HG02642 (cell line): ENCODE results near the gene PTPRG.

Experiments used
- ATAC-seq: cut with Tn5 transposase; IDR thresholded peaks from one replicate; pipeline ENCODE4 v1.9.1; 2021; ENCODE audit warnings: mild to moderate bottlenecking; ENCODE audit not compliant: unreplicated experiment, poor library complexity

The PTPRG gene

GRCh38 chr3:61582846-61583245, 21.5 kb downstream of the PTPRG start:
- no peak for ATAC-seq

GRCh38 chr3:61583890-61584875, 22.8 kb downstream of the PTPRG start:
- ATAC-seq = no peak

GRCh38 chr3:61589856-61590255, 28.5 kb downstream of the PTPRG start:
- ATAC-seq = no peak

GRCh38 chr3:61591300-61591699, 29.9 kb downstream of the PTPRG start:
- no peak for ATAC-seq

- ATAC-seq = no peak
Observed at GRCh38 chr3:61593446-61594029, 32.2 kb downstream of the PTPRG start.

GRCh38 chr3:61594144-61594963, 33.0 kb downstream of the PTPRG start:
- no peak for ATAC-seq

- no peak for ATAC-seq
Observed at GRCh38 chr3:61594964-61595285, 33.6 kb downstream of the PTPRG start.

GRCh38 chr3:61595288-61595687, 33.9 kb downstream of the PTPRG start:
- no peak for ATAC-seq

- no peak for ATAC-seq
Observed at GRCh38 chr3:61595826-61596225, 34.5 kb downstream of the PTPRG start.

GRCh38 chr3:61597906-61598305, 36.5 kb downstream of the PTPRG start:
- ATAC-seq = no peak

GRCh38 chr3:61600195-61600594, 38.8 kb downstream of the PTPRG start:
- ATAC-seq = no peak

- ATAC-seq = no peak
Observed at GRCh38 chr3:61601831-61602230, 40.5 kb downstream of the PTPRG start.

- no peak for ATAC-seq
Observed at GRCh38 chr3:61602466-61602865, 41.1 kb downstream of the PTPRG start.

- no peak for ATAC-seq
Observed at GRCh38 chr3:61605589-61606175, 44.3 kb downstream of the PTPRG start.

- no peak for ATAC-seq
Observed at GRCh38 chr3:61606196-61606595, 44.8 kb downstream of the PTPRG start.

- no peak for ATAC-seq
Observed at GRCh38 chr3:61608072-61608471, 46.7 kb downstream of the PTPRG start.

GRCh38 chr3:61608711-61609110, 47.3 kb downstream of the PTPRG start:
- ATAC-seq = no peak

- no peak for ATAC-seq
Observed at GRCh38 chr3:61610316-61610715, 48.9 kb downstream of the PTPRG start.

GRCh38 chr3:61612211-61613194, 51.1 kb downstream of the PTPRG start:
- no peak for ATAC-seq
